GM12878 (cell line): ENCODE results near the gene CSK. TPM values are rescaled to one million over a fixed set of nuclear protein-coding genes. Genes with fewer than 3 reads are reported as not detected.

Experiments
- ATAC-seq: fragments of 200-7000 bp; cut with Tn5 transposase; 3 replicates; pipeline ENCODE4 v1.9.1; 2020; ENCODE audit warnings: mild to moderate bottlenecking, moderate library complexity
- BruUV-seq: library from RNA; stranded (reverse); fragments of 400-500 nt; replicated peaks from 2 replicates; lab custom pipeline; 2021; lab: Mats Ljungman, UMichigan
- CTCF ChIA-PET: fragments of 300-600 bp; sonication (Branson Sonifier 250); formaldehyde crosslinking; extraction: SDS; loops from one replicate; lab custom pipeline; 2021; ENCODE audit warnings: inconsistent platforms; lab: Yijun Ruan, JAX
- POLR2A ChIA-PET: fragments of 350-600 bp; formaldehyde crosslinking; extraction: SDS; loops from one replicate; lab custom pipeline; 2021; ENCODE audit warnings: inconsistent platforms; lab: Charles Lee
- RAD21 ChIA-PET: fragments of 300-600 bp; sonication (Branson Sonifier 250); formaldehyde crosslinking; loops from one replicate; lab custom pipeline; 2023; ENCODE audit warnings: antibody characterized with exemption; ENCODE audit not compliant: unreplicated experiment; lab: Charles Lee
- SMC1A ChIA-PET: fragments of 300-600 bp; sonication (Branson Sonifier 250); formaldehyde crosslinking; loops from one replicate; lab custom pipeline; 2023; ENCODE audit not compliant: unreplicated experiment, uncharacterized antibody; lab: Charles Lee
- DNase-seq: peaks from one replicate; pipeline ENCODE4 v3.0.0-alpha.2; 2011; ENCODE audit warnings: low read depth, low spot score
- FAIRE-seq: peaks from 3 replicates; lab custom pipeline; 2011; peaks lifted over from hg19 to GRCh38; lab: Jason Lieb, UNC
- H2AFZ ChIP-seq: 2 replicates; pipeline ENCODE4 v1.6.0; 2011; ENCODE audit warnings: low read depth, low read length, control low read depth; ENCODE audit not compliant: control insufficient read depth
- H3K27ac ChIP-seq: 2 replicates; pipeline ENCODE4 v1.5.1; 2011; ENCODE audit warnings: control low read depth; ENCODE audit not compliant: control insufficient read depth, insufficient read depth
- H3K27me3 ChIP-seq, 2 experiments: replicated peaks in 1 of 2; 2 replicates each; pipeline versions ENCODE4 v1.6.0 to v1.6.1; 2011; ENCODE audit warnings: low read length in 1 of 2; ENCODE audit not compliant: control insufficient read depth in 2 of 2, insufficient read depth in 2 of 2
- H3K36me3 ChIP-seq, 2 experiments: 2 replicates each; pipeline ENCODE4 v1.5.1; 2011; ENCODE audit warnings: low read length in 1 of 2; ENCODE audit not compliant: control insufficient read depth in 2 of 2, insufficient read depth in 2 of 2
- H3K4me1 ChIP-seq: 2 replicates; pipeline ENCODE4 v1.6.1; 2011; ENCODE audit warnings: mild to moderate bottlenecking, low read length, moderate library complexity, mixed read lengths; ENCODE audit not compliant: control insufficient read depth, insufficient read depth
- H3K4me2 ChIP-seq: 2 replicates; pipeline ENCODE4 v1.6.0; 2011; ENCODE audit warnings: control low read depth; ENCODE audit not compliant: control insufficient read depth, insufficient read depth
- H3K4me3 ChIP-seq: fragments of 200-600 bp; sonication (generic); 2 replicates; pipeline ENCODE4 v1.5.1; 2016
- H3K79me2 ChIP-seq: 2 replicates; pipeline ENCODE4 v1.6.0; 2011; ENCODE audit warnings: low read length; ENCODE audit not compliant: control insufficient read depth, insufficient read depth
- H3K9ac ChIP-seq: 2 replicates; pipeline ENCODE4 v1.8.0; 2011; ENCODE audit warnings: low read length, control low read depth, mixed read lengths; ENCODE audit not compliant: control insufficient read depth, insufficient read depth
- H3K9me3 ChIP-seq: replicated peaks from 3 replicates; pipeline ENCODE4 v1.5.1; 2011; ENCODE audit warnings: mild to moderate bottlenecking, low read length; ENCODE audit not compliant: control insufficient read depth, insufficient read depth
- H4K20me1 ChIP-seq: 2 replicates; pipeline ENCODE4 v1.6.0; 2011; ENCODE audit not compliant: control insufficient read depth, insufficient read depth
- CBFB ChIP-seq: IDR thresholded peaks from 2 replicates; pipeline ENCODE4 v1.6.1; 2016; ENCODE audit warnings: antibody characterized with exemption, low read depth
- CEBPZ ChIP-seq: fragments of 150-350 bp; IDR thresholded peaks from 2 replicates; pipeline ENCODE4 v1.6.1; 2016; ENCODE audit warnings: low read depth, low read length
- HCFC1 ChIP-seq: fragments of 150-350 bp; IDR thresholded peaks from 2 replicates; pipeline ENCODE4 v1.6.1; 2014; ENCODE audit warnings: low read length
- IRF5 ChIP-seq: fragments of 450-650 bp; IDR thresholded peaks from 2 replicates; pipeline ENCODE4 v1.6.1; 2017; ENCODE audit warnings: borderline replicate concordance
- NFIC ChIP-seq: IDR thresholded peaks from 2 replicates; pipeline ENCODE4 v1.6.1; 2012; ENCODE audit warnings: low read depth, mild to moderate bottlenecking, inconsistent platforms, low read length, moderate library complexity
- RAD51 ChIP-seq: fragments of 450-650 bp; IDR thresholded peaks from 2 replicates; pipeline ENCODE4 v1.6.1; 2016; ENCODE audit warnings: moderate library complexity, mild to moderate bottlenecking, inconsistent platforms
- ZNF207 ChIP-seq: fragments of 450-650 bp; IDR thresholded peaks from 2 replicates; pipeline ENCODE4 v1.6.1; 2014; ENCODE audit warnings: antibody characterized with exemption, mild to moderate bottlenecking, borderline replicate concordance
- ZNF622 ChIP-seq: fragments of 450-650 bp; IDR thresholded peaks from 2 replicates; pipeline ENCODE4 v1.6.1; 2017; ENCODE audit warnings: mild to moderate bottlenecking, inconsistent platforms
- WGBS: methylation state at CpG from one replicate; pipeline ENCODE4 v1.1.6; 2016; ENCODE audit warnings: low lambda C conversion rate; ENCODE audit not compliant: insufficient replicate concordance, insufficient coverage; ENCODE audit errors: missing lambda C conversion rate; 5-methylcytosine and 5-hydroxymethylcytosine counted together
- in situ Hi-C: fragments of 300-500 bp; cut with MboI; formaldehyde crosslinking; loops from 9 replicates; pipeline ENCODE4 v1.14.3; 2018; ENCODE audit warnings: mixed read lengths
- intact Hi-C: fragments of 100-400 bp; cut with micrococcal nuclease; formaldehyde crosslinking; loops from one replicate; pipeline ENCODE4 v1.14.2; 2022; ENCODE audit not compliant: unreplicated experiment
- polyA plus RNA-seq, 11 experiments: library from polyadenylated mRNA; depleted of rRNA in 4 of 11; unstranded in 6 of 11; stranded (reverse) in 5 of 11; fragments of >200 nt; fragmentation: Nextera tagmentation in 4 of 11; fragmentation: Illumina TruSeq in 1 of 11; extraction: Ambion mirVana in 4 of 11; extraction: Trizol in 1 of 11; gene quantifications; 1 replicate in 1 of 11; 2 replicates in 10 of 11; pipeline versions ENCODE4 v1.2.1 to v1.2.3, GENCODE V29; 2011 to 2016; ENCODE audit warnings: inconsistent platforms in 2 of 11, missing spikeins in 2 of 11, low read depth in 1 of 11
- total RNA-seq, 4 experiments: library from RNA; depleted of rRNA in 3 of 4; stranded (reverse); fragments of >200 nt in 3 of 4; fragmentation: Illumina TruSeq in 1 of 4; extraction: Trizol in 1 of 4; gene quantifications; 2 replicates each; pipeline versions ENCODE4 v1.2.1 to v1.2.3, GENCODE V29; 2013 to 2021

CSK gene
- total and polyA plus RNA-seq, 10 of the 15 experiments (the other 5 are each of a cell fraction or from before 2014, with no cell fraction given), result 3.4 to 327 (median 75.8) TPM

- Histone ChIP-seq H4K20me1 (no peaks in the 10 kb centered on the region), H3K27ac (no peak overlapping the region), H3K4me3 (no peak overlapping the region), H3K36me3 (no peaks in the 10 kb centered on the region), H3K9me3 (no peaks in the 10 kb centered on the region), H3K9ac (no peak overlapping the region), H2AFZ (no peak overlapping the region), H3K4me2 (no peak overlapping the region), H3K27me3 (no peaks in the 10 kb centered on the region), H3K79me2 (no peaks in the 10 kb centered on the region), H3K4me1 (no peaks in the 10 kb centered on the region)
- 55% methylated on average over 19 of the region's 20 CpGs for WGBS
- ChIA-PET RAD21 (interaction anchor here (0.6 kb wide), 1 partner anchor 24 kb away, joined by 3 read pairs; no protein-coding TSS in a partner anchor), SMC1A (no interaction called here), CTCF (no interaction called here), POLR2A (no interaction called here)
- intact Hi-C loops (no loop called here), in situ Hi-C loops (no loop called here)
- ATAC-seq (no peak), DNase-seq (no peak), FAIRE-seq (no peak)
- BruUV-seq, result no TSS peak
- TF ChIP-seq CEBPZ (no peak), ZNF622 (no peak), CBFB (no peak), NFIC (no peak), RAD51 (no peak), IRF5 (no peak), ZNF207 (no peak), HCFC1 (no peak)
Observed at GRCh38 chr15:74749832-74750231, 32.0 kb upstream of the CSK start.
